RPMI7951 (cell line): ENCODE measurements around the gene TRAF3. TPM values are rescaled to one million over a fixed set of nuclear protein-coding genes. Genes with fewer than 3 reads are reported as not detected.

Experiments used
- DNase-seq: peaks from one replicate; pipeline ENCODE4 v3.0.0-alpha.2; 2012; ENCODE audit warnings: low read depth
- total RNA-seq: library from RNA; depleted of rRNA; stranded (reverse); fragments of >200 nt; shearing (Covaris generic); gene quantifications from 2 replicates; pipeline ENCODE4 v1.2.3, GENCODE V29; 2014

TRAF3 gene
- total RNA-seq, 1 experiment from 2014 or later, result 15.7 TPM

DNA sequence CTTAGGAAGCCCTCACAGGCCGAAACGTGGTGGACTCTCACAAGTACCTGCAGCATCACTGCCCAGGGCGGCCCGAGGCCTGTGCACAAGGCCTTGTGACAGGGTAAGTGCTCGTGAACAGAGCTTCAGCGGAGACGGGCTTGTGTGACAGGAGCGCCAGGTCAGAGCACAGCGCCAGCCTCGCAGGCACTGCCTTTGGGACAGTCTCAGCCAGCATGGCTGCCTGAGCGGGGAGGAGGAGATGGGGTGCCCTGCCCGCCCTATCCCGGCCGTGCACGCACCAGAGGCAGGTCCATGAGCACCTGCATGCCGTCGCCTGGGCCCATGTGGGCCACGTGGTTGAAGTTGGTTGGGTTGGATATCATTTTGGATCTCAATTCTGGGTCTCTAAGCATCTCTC lies 162.1 kb downstream of the TRAF3 start:
- DNase-seq, result no peak

DNA sequence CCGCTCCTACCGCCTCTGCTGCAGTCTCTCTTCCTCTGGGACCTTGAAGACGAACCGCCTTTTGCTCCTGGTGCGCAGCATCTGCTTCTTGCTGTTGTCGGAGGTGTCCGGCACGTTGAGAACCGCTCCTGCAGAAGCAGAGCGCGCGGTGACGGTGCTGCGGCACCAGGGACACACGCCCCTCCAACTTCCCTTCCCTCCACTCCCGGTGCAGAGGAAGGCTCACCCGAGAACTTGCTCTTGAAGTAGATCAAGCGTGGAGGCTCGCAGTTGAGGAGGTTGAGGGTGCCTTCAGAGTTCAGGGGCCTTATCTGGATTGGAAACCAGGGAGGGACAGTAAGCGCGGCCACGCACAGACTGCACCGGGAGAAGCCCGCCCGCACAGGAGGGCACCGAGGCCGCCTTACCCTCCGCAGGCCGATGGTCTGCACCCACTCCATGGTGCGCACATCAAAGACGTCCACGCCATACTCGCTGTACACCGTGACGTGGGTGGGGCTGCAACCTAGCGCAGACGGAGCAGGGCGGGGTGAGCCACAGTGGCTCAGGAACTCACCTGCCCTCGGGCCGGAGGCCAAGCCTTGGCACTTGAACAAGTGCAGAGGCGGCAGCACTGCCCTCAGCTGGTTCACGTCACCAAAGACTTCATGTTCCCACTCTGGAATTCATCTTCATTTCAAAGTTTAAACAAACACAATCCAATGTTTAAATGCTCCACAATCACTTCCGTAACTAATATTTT lies 162.7 kb downstream of the TRAF3 start:
- DNase-seq, result no peak

DNA sequence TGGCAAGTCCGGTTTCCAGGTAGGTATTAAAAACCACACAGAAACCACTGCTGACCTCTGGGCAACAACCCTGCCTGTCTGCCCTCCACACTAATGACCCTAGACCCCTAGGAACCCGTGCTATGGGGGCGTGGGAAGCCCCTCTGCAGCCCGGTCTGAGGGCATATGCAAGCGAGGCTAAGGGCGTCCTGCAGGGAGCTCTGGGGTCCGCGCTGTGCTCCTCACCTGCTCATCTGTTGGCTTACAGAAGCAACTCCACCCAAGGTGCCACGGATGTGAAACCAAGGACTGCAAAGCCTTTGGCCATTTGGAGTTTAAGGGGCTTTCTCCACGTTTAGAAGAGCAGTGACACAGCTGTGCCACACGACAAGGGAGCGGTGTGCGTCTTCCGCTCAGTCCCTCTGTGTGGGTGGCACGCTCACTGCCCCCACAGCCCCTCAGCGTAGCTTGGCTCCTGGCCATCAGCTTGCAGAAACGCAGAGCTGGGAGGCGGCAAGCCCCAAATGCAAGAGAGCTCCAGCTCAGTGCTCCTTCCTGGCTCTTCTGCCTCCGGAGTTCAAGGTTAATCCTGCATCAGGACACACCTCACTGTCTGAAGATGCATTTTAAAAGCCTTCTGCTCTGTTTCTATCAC lies 163.6 kb downstream of the TRAF3 start:
- DNase-seq, result no peak

DNA sequence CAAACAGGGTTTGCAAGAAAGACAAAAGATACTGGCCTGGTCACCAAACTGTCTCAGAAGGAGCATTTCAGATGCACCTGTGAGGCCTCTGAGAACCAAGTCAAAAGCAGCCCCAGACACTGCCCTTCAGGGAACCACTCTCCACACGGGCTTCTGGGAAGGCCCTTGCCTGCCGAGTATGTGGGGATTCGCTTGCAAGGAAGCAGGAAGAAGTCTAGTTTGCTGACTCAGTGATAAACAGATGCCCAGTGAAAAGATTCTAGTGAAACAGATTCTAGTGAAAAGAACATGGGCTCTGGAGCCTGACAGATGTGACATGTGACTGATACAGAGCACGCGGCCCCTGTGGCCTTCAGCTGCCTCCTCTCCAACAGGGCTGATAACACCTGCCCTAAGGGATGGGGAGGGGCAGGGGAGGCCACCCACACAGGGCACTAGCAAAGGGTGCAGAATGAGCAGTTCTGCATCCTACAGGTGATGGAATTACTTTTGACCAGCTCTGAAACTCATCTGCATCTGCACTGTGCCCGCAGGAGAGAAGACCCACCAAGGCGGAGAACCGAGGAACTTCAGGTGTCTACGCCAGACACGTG lies 164.3 kb downstream of the TRAF3 start:
- no peak for DNase-seq

DNA sequence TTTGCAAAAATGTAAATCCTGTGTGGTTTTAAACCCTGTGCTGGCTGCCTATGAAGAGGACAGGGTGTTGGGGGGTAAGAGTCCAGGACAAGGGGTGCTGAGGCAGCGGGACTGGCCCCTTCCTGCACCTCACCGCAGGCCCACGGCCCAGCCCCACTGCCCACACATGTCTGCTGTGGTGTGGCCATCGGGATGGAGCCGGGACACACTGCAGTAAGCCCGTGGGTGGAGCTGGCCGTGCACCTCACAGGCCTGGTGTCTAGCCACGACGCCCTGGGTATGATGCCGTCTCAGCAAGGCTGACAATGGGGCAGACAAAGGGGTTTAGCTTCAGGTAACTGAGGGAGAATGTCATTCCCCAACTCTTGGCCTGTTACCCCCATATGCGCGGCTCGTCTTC lies 164.8 kb downstream of the TRAF3 start:
- DNase-seq, result no peak

DNA sequence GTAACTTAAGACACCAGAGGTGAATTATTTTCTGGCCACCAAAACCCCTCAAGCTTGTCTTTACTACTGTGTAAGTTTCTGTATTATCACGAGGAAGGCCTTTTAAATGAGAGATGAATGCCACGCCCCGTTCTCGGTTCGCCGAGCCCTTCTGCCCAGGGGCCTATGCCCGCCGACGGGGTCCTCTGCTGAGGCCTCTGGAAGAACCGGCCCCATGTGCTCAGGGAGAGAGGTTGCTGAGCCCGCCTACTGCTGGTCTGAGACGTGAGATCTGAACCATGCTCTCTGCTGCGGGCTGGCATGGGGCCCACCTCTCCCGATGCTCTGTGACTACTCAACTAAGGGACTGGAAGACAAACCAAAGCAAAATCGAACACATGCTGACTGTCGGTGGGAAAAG lies 166.2 kb downstream of the TRAF3 start:
- DNase-seq, result no peak

DNA sequence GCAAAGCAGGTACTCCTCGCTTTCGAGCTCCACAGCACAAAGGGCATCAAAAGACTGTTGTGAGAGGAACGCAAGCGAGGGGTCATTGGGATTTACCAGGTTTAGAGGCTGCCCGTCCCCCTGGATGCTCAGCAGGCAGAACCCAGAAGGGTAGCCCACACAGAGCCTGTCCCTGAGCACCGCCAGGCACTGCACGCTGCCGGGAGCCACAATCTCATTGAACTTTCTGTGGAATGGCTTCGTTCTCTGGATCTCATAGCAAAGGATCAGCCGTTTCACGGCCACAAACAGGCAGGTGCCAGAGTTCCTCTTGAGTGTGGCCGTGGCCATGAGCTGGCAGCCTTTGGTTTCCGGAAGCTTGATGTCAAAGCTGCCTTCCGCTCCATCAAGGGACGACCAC lies 166.7 kb downstream of the TRAF3 start:
- DNase-seq, result no peak

DNA sequence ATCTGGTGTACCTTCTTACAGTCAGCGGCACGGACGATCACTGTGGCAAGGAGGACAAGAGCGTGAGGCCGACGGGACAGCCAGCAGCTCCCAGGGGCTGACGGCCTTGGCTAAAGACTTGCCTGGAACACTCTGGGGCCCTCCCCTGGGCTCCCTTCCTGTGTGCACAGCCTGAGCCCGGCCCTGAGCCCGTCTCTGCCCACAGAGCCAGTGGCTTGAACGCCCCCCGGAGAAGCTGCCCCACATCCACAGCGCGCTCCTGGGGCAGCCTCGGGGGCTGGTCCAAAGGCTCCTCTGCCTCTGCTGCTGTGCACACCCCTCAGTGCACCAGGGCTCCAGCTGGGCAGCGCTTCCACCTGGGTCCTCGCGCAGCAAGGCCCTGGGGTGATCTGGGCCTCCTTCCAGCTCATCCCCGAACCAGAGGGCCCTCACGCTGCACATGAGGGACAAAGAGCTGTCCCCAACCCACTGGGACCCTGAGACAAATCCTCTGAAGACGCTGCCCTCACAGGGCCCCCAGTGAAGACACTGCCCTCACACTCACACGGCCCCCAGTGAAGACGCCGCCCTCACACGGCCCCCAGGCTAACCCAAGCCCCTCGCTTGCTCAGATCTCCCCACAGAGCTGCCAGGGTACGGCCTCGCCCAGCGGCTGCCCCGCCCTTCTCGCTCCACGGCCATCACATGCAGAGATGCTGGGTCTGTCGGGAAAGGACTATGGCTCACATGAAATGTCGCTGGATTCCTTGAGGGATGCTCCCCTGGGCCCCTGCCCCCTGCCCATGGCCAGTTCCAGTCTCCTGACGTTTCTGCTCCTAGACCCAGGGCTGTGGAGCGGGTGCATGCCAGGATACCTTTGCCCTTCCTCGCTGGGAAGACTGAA lies 167.4 kb downstream of the TRAF3 start:
- DNase-seq, result no peak

DNA sequence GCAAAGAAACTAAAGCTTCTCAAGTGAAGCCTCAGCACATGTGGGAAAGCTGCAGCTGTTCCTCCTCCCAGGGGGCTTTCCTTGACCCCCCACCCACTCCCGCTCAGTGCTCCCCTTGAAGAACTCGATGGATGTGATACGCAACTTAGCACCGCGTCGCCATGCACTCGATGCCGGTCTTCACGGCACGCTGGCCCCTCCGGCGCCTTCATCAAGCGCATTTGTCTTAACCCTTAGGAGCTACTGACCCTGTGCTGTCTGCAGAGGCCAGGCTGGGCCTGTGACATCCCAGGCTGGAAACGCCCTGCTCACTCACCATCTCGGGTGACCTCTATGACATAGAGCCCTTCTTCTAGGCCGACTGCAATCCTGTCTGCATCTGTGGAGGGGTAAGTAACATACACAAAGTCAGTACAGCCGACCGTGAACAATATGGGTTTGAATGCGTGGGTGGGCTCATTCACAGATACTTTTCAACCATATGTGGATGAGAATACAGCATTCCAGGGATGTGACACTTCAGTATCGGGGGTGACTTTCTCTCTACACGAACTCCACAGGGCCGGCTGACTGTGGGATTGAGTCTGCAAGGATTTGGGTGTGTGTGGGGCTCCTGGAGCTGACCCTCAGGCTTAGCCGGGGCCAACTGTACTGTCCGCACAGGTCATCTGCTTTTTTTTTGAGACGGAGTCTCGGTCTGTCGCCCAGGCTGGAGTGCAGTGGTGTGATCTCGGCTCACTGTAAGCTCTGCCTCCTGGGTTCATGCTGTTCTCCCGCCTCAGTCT lies 168.3 kb downstream of the TRAF3 start:
- no peak for DNase-seq

DNA sequence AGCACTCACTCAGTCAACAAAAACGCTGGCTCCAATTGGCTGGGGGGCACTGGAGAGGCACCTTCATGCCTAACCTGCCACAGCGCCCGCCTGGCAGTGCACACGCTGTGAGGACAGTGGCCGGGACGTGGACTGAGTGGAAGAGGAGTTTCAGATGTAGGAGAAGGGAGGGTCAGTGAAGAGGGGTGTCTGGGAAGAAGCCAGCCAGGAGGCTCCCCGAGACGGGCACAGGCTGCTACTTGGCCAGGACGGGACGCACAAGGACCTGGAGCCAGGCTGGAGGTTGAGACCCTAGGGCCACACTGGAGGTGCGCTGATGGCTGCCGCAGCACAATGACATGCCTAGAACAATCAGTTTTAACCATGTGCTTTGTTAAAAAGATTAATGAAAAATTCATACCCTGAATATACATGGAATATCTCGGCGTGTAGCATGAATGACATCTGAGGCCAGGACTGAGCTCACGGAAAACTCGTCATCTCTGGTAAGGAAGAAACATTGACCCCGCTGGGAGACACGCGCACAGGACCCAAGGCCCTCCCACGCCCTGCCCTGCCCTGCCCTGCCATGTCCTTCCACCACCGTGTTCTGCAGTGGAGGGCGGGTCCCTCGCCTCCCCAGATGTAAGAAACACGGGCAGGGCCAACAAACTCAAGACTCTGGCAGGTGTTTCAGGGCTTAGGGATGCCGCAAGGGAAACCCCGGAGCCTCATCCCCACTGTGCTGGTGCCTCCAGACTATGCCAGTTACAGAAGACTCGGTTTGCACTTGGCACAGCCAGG lies 170.3 kb downstream of the TRAF3 start:
- DNase-seq, result no peak

DNA sequence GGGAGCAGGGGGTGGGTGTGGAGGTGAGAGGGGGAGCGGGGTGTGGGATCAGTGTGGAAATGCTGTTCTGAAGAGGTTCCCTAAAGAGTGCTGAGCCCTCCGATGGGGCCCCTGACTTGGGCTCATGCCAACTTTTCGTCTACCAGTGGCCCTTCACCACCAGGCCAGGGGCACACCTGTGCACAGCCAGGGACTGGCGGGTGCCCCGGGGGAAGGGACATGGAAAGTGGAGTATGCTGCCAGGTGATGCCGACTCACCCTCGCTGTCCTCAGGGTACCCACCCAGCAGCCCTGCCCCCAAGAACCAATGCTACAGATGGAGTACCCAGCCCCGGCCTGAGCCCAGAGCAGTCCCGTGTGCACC lies 171.4 kb downstream of the TRAF3 start:
- no peak for DNase-seq

DNA sequence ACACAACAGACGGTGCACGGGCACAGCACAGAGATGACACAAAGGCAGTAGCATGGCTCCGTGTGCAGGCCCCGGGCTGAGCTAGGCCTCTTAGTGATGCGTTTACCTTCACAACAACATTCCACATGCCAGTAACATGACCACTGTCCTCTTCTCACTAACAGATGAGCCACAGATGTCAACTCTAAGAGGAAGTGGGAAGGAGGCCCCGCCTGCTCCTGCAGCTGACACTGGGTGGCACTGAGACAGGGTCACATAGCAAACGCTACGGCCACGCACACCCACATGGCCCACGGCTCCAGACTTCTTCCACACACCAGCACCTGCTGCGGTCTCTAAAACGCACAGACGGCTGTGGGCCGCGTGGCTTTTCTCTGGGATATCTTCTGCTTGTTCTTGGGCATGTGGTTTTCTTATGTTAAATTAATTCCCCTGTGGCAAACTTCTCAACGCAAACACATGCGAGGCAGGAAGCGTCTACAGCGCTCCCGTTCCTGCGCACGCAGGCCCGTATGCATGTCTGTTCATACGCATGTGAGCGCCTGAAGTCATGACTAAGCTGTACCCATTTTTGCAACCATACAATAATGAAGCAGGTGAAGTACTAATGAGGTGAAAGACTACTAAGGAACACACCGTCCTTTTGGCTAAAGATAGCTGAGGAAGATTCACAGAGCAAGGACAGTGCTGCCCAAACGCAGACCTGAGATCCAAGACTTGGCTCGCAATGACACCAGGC lies 172.0 kb downstream of the TRAF3 start:
- peak; percentile 16 for DNase-seq

DNA sequence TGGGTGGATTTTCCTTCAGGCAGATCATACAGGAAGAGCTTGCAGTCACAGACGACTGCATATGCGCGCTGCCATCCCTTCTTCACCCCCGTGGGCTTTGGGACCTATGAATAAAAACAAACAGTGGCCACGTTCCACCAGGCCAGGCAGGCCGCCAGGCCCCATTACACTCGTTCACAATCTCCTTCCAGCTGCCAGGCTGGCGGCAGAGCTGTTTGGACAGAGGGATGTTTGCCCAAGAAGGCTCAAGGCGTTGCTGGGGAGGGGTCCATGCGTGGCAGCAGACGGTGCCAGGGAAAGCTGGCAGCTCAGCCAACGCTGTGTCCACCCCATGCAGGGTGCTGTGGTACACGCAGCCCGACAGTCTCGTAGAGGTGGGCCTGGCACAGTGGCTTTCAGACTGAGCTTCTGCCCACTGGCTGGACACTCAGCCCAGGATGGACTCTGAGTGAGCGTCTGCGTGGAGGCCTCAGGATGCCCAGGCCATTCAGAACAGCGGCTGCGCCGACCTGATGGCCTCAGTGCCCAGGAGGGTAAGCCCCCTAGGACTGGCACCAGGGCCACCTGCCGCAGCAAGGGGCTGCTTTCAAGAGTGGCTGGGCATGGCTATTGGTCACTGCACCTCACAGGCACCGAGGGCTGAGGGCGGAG lies 172.7 kb downstream of the TRAF3 start:
- DNase-seq, result no peak

DNA sequence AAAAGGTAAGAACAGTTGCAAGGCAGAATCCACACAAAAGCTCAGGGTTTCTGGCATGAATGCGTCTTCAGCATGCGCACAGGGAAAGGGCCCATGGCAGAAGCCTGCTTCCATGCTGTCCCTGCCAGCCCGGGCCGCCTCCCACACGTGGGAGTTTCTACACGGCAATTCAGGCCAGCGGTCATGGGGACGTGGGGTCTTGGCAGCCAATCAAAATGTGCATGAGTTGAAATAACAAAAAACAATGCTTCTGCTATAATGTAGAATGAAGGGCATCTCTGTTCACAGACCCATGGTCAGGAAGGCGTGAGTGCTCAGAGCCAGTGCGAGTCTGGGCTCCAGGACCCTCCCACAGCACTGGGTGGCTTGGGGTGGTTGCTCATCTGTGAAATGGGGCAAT lies 173.8 kb downstream of the TRAF3 start:
- DNase-seq, result no peak

DNA sequence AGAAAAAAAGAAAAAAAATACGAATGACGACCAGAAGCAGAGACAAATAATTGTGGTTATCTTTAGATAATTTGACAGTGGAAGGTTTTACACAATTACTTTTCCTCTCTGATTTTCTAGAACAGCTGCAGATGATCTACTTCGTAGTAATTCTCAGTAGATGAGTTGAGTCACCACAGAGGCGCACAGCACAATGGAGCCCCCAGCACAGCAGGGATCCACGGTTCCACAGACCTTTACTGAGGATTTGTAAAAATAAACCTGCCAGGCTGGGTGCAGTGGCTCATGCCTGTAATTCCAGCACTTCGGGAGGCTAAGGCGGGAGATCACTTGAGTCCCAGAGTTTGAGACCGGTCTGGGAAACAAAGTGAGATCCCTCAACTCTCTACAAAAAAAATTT lies 174.6 kb downstream of the TRAF3 start:
- DNase-seq, result no peak

DNA sequence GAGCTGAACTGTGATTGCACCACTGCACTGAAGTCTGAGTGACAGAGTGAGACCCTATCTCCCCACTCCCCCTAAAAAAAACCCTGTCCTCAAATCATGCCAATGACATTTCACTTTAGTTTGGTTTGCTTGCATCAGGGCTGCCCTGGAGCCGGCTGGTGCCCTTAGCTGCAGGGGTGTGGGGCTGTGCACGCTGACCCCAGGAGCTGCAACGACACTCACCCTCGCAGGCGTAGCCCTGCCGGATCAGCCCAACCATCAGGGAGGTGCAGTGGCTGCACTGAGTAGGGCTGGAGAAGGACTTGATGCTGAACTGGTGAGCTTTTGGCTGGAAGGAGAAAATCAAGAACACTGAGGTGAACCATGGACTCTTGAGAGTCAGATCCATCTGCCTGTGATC lies 175.0 kb downstream of the TRAF3 start:
- no peak for DNase-seq

DNA sequence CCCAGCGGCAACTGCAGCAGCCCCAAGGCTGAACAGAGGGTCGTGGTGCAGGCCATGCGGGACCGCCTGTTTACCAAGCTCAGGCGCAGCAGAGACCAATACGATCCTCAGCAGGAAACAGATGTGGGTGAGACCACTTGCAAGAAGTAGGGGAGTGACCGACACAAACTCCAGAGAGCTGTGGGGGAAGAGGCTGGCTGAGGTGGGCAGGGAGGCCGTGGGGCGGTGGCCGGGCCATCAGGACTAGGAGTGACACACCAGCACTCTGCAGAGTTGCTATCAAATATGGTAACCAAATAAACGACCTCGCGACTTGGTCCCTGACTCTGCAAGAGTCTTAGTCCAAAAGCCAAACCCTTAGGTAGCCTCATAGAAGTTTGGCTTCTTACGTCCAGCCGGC lies 175.9 kb downstream of the TRAF3 start:
- DNase-seq, result no peak

DNA sequence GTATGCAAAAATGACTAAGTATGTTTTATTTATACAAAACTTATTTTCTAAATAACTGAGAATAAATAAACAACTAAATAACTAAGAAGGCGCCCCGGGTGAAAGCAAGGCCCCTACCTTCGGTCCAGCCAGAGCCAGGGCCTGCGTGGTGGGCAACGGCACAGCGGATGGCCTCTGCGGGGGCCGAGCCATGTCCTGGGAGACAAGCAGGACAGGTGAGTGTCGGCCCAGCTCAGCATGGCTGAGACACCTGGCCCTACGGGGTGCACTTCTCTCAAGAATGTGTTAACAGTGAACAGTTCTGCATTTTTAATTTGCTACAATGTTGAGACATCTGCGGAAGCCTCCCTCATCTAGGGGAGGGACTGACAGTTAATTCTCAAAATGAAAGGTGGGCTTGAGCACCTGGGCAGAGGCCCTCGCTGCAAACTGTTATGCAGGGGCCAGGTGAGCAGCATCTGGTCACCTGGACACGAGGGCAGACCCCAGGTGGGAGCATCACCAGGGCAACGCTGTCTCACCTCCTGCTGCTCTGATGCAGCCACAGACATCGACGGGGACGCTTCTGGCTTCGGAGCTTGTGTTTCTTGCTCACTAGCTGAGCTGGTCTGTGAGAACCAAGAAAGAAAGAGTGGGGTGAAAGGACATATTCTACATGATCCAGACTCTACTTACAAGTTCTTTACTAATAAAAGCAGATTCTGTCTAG lies 177.0 kb downstream of the TRAF3 start:
- no peak for DNase-seq
